HL-60/S4 (cell line): ENCODE results near the gene CYB561D2.

ENCODE experiments used
- in situ Hi-C: fragments of 300-500 bp; cut with MboI; formaldehyde crosslinking; loops from 2 replicates; pipeline ENCODE4 v1.14.3; 2022; ENCODE audit warnings: low sequenced_read_pairs

The CYB561D2 gene

DNA sequence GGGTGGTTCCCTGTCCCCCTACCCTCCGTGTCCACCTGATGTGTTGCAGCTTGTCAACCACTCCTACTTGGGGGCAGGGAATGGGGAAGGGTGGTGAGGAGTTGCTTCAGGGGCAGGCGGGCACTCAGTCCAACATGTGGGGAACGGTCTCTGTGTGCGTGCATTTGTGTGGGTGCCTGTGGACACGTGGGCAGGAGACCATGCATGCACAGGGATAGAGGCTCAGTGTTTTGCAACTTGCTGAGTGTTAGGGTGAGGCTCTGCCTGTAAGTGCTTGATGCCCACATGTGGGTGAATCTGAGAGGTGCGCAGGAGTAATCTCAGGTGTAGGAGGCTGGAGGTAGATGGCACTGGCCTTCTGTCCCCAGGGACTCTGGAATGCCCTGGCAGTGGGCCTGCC lies 33.1 kb downstream of the CYB561D2 start:
- in situ Hi-C loops = no loop called here

DNA sequence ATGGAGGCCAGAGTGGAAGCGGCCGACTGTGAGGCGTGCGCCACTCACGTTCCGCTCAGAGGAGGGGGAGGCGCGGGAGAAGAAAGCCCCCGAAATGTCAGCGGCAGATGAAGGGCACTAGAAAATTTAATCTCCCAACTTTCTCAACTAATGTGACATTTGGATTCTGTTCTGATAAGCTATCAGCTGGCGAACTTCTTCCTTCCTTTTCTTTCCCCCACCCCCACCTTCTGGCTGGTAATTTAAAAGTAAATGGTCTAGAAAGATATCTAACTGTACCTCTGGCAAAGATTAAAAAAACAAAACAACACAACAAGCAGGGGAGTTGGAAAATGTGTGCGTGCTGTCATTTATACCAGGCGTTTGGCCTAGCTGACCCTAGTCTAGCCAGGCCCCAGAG lies 35.1 kb downstream of the CYB561D2 start:
- in situ Hi-C loops = no loop called here

DNA sequence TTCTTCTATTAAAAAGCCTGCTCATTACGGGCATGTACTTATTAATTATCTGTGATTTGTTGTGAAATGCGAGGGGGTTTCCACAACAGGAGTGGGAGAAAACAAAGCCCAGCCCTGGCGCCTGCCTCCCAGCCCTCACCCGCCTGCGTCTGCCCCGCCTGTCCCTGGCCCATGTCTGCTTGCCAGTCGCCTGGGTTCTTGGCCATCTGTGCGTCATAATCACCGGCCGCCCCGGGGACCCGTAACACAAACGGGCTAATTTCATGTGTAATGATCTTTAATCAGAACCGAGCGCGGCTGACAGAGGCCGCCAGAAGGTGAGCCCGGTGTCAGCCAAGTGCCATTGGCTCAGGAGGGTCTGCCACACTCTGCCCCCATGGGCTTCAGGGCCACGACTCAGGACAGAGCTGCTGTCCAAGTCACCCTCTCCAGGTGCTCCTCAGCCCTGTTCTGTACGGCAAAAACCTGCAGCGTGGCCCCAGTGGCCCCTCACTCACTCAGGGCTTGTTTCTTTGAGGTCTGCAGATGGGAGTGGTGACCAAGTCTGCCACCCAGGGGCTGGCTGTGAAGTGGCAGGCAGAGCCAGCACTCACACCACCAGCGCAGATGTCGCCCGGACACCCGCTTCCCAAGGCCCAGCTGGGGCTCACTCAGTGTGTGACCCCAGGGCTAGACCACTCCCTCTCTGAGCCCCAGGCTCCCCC lies 37.5 kb downstream of the CYB561D2 start:
- in situ Hi-C loops = no loop called here

DNA sequence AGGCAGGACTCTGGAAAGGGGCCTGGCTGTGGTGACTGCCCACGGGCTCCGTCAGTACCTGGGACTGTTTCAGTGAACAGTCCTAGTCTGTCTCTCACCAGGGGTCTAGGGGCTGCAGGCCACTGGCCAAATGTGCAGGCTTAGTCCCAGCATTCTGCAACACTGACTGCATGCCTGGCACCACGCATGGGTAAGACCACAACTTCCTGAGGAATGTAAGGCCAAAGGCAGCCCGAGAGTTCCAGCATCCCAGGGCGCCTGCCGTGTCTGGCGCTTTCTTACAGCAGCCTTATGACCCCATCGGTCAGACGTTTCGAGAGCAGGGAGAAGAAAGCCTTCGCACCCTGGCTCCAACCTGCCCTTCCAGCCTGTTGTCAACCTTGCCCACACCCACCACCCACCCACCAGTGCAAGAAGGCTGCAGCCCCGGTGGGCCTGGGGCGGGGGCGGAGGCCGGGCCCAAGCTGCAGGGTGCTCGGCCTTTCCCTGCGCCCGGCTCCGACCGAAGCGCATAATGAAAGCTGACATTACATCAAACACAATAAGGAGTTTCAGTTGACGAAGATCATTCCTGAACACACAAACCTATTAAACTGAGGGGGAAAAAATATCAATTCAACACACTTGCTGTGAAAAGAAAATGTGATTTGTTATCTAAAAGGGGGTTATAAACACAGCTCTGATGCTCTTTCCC lies 38.2 kb downstream of the CYB561D2 start:
- in situ Hi-C loops = no loop called here

DNA sequence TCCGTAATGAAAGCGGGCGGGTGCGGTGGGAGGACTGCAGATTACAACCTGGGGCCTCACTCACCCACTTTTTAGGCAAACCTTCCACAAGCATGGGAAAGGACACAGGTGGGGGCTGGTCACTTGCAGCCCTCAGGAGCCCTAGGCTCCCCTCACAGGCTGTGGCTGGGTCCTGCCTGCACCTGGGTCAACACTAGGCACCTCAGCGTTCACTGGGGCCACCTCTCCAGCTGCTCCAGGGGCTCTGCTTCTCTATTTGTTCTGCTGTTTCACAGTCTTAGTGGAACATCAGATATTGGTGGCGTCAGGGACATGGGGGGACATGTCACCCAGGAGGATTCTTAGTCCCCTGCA lies 38.7 kb downstream of the CYB561D2 start:
- in situ Hi-C loops = no loop called here

DNA sequence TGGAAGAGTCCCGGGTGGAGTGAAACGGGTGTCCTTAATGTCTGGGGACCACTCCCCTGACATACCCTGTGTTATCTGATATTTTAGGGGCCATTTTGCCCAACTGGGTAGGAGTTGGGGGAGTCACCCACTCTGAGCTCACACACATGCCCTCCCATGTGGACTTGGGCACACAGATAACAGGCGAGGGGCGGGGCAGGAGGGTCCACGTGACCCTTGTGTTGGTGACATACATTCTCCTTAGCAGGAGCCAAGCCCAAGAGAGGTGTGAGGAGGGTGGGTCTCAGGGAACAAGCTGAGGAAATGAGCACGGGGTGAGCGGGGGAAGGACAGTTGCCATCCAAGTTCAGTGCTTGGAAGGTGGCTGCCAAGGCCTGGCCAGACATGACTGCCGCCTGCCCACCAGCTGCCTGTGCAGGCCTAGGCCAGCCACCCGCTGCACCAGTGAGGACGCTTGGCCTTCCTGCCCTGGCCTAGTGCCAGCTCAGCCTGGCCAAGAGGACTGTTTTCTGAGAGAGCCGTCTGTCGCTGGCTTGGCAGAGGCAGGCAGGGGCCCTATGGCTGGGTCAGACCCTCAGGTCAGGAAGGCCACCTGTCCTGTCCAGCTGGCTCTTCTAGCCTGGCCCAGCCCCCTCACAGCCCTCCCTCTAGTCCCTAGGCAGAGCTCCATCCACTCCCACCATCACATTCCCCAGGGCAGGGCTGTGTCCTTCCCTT lies 40.0 kb downstream of the CYB561D2 start:
- in situ Hi-C loops = no loop called here

DNA sequence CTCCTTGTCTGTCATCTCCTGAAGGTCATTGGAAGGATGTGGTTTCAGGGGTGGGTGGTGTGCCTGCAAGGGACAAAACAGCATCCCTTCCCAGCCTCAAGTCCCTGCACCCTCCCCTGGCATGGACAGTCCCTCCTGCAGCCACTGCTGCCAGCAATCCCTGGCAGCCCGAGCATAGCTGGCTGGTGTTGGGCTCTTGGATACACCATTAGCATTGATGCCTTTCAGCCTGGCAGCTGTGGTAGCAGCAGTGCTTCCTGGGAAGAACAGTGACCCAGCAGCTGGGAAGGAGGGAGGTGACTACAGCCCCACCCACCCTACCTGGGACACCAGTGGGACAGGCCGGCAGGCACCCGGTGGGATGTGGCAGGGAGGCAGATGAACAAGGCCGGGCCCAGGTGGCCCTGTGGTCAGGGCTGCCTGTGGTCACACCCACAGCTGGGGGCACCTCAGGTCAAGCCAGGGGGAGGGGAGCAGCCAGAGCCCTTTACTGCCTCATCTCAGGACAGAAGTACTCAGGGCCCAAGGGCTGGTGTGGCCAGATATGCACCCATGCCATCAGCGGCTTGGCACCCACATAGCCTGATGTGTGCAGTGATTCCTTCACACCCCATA lies 41.5 kb downstream of the CYB561D2 start:
- in situ Hi-C loops = no loop called here

DNA sequence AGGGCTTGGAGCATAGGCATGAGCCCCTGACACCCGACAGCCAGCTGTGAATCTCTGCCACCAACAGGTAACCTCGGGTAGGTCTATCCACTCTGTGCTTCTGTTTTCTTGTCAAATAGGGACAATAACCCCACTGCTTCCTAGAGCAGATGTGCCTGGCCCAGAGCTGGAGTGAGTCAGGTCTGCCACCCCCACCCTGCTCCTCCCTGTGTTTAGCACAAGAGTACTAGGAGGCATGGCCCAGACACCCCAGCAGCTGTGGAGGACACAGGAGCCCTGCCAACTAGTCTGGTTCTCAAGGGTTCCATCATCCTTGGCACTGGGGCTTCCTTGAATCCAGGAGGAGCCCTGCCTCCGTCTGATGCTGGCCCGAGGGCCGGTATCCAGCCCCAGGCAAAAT lies 42.4 kb downstream of the CYB561D2 start:
- in situ Hi-C loops = no loop called here

DNA sequence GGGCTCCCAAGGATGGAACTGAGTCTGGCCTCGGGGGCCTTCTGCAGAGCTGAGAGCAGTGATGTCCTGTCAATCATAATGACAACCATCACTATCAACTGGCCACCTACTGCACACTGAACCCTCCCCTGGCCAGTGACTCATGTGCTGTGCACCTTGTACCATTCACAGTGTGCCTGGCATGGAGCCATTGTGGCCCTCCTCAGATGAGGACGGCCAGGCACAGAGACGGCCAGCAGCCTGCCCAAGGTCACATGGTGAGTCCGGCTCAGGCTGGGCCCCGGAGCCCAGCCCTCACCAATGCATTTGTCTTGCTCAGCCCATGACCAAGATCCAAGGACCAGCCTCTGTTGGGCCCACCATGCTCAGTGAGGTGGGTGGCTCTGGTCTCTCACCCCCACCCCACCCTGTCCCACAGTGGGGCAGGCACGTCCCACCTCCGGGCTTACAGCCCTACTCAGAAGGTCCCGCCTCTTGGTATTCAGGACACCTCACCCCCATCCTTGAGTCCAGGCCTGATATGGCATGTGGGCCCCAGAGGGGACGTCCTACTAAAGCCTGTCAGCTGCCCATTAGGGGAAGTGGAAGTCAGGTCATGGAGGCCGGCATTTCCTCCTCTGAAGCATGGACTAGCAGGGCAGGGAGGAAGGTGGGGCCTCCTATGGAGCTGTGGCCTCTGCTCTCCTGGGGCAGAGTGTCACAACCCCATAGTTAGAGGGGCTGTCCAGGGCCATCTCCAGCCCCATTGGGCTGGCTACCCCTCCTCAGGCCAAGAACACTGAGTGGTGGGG lies 44.6 kb downstream of the CYB561D2 start:
- in situ Hi-C loops = no loop called here

DNA sequence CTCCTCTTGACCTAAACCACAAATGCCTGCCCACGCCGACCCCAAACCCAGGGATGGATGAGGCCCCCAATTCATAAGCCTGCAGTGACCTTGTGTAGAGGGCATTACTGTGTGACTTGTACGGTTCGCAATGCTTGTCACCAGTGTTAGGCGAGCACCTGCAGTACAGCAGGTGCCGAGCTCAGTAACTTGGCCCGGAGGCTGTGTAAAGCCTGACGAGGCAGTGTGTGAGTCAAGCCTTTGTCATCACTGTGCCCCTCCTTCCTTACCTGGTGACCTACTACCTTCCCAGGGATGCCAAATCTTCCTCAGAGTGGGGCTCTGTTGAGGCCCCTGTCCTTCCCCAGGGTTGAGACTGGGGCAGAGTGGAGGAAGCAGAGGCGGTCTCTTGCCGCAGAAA lies 45.8 kb downstream of the CYB561D2 start:
- in situ Hi-C loops = no loop called here

DNA sequence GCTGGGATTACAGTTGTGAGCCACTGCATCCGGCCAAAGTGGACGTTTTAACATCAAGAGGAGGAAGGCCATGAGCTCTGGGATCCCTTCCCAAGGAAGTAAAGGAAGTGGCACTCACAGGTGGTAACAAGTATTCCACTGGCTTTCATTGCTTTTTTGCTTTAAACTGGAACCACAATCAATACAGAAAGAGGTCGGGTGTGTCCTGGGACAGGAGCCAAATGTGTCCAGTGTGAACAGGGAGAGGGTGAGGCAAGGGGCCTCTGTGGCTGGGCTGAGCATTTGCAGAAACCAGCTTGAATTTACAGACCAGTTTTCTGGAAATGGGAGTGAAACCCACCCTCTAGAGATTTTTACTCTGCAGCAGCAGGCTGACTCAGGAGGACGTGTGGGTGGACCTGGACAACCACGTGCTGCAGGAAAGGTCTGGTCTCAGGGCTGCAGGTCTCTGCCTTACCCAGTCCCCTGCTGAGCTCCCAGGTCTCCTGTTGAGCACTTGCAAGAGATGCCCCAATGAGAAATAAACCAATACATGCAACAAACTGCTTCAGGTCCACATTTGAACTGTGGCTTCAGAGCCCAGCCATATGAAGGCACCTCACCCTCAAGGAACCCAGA lies 51.4 kb downstream of the CYB561D2 start:
- in situ Hi-C loops = no loop called here
